ENCODE data around the gene MEG3. TPM values are rescaled to one million over a fixed set of nuclear protein-coding genes. Genes with fewer than 3 reads are reported as not detected.

Gene MEG3
- total RNA-seq, 1 experiment from 2014 or later: 338 TPM

- no peak for TF ChIP-seq ZNF512 (CRISPR knock-in tag; IDR thresholded peaks at IDR 0.05; ENCODE audit: borderline replicate concordance)
- no peak for TF ChIP-seq EMX1 (CRISPR knock-in tag; IDR thresholded peaks at IDR 0.05)
- no peak for TF ChIP-seq NR3C1 (CRISPR knock-in tag; conservative IDR thresholded peaks at IDR 0.05; ENCODE audit: low read depth)
- TF ChIP-seq FOXP1 (CRISPR knock-in tag; IDR thresholded peaks at IDR 0.05; ENCODE audit: borderline replicate concordance): no peak
- TF ChIP-seq FOXP4 (CRISPR knock-in tag; IDR thresholded peaks at IDR 0.05): no peak
- no peak for TF ChIP-seq NFE2L1 (CRISPR knock-in tag; IDR thresholded peaks at IDR 0.05)
- no peak for TF ChIP-seq NFYB (CRISPR knock-in tag; conservative IDR thresholded peaks at IDR 0.05; ENCODE audit: low read depth)
Measured at GRCh38 chr14:100874411-100875091, 48.6 kb downstream of the MEG3 start (continued).

GRCh38 chr14:100875126-100875525 lies 49.2 kb downstream of the MEG3 start:
- Mint-ChIP-seq H3K27ac (no peak overlapping the region), H3K36me3 (peaks cover 32% of the 10 kb centered on the region), H3K4me1 (no peaks in the 10 kb centered on the region), H3K4me3 (no peak overlapping the region), H3K27me3 (ENCODE audit: low read depth) (no peaks in the 10 kb centered on the region; the same call in 1 of the 2 replicates), H3K9me3 (peaks cover 25% of the 10 kb centered on the region)
- ChIA-PET CTCF (no interaction called here), POLR2A (no interaction called here)
- DNase-seq (ENCODE audit: low spot score): no peak
- no peak for ATAC-seq
- TF ChIP-seq CDX4 (CRISPR knock-in tag; IDR thresholded peaks at IDR 0.05; ENCODE audit: borderline replicate concordance) (no peak), AFF4 (CRISPR knock-in tag; IDR thresholded peaks at IDR 0.05; ENCODE audit: borderline replicate concordance) (no peak), CREB1 (CRISPR knock-in tag; IDR thresholded peaks at IDR 0.05) (no peak), ZBTB21 (CRISPR knock-in tag; IDR thresholded peaks at IDR 0.05; ENCODE audit: borderline replicate concordance) (no peak), SOX15 (CRISPR knock-in tag; IDR thresholded peaks at IDR 0.05) (no peak), ZNF281 (CRISPR knock-in tag; IDR thresholded peaks at IDR 0.05) (no peak), ZNF121 (CRISPR knock-in tag; IDR thresholded peaks at IDR 0.05) (no peak), JUN (CRISPR knock-in tag; IDR thresholded peaks at IDR 0.05) (no peak), ETV6 (CRISPR knock-in tag; IDR thresholded peaks at IDR 0.05) (no peak), ARID4B (CRISPR knock-in tag; IDR thresholded peaks at IDR 0.05; ENCODE audit: borderline replicate concordance) (no peak)
